Measurements from ENCODE around the gene SPOCK1.

SPOCK1 gene

DNA sequence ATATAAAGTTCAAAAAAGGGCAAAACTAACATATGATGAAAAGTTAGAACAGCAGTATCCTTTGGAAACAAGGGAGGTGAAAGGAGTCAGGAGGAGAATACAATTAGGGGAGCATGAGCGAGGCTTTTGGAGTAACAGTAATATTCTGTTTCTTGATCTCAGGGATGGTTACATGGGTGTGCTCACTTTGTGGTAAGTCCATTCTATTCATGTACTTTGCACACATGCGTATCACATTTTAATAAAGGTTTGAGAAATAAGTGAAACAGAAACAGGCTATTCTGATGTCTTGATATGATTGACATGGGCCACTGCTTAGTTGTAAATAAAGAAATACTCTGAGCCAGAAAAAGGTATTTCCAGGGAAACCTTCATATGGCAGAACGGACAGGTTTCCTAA, 208.8 kb downstream of the SPOCK1 start:
- DNase-seq, result no peak

- DNase-seq, result no peak
Measured at GRCh38 chr5:137289856-137290255, 209.3 kb downstream of the SPOCK1 start.

- no peak for DNase-seq
Measured at GRCh38 chr5:137287569-137287968, 211.6 kb downstream of the SPOCK1 start.

DNA sequence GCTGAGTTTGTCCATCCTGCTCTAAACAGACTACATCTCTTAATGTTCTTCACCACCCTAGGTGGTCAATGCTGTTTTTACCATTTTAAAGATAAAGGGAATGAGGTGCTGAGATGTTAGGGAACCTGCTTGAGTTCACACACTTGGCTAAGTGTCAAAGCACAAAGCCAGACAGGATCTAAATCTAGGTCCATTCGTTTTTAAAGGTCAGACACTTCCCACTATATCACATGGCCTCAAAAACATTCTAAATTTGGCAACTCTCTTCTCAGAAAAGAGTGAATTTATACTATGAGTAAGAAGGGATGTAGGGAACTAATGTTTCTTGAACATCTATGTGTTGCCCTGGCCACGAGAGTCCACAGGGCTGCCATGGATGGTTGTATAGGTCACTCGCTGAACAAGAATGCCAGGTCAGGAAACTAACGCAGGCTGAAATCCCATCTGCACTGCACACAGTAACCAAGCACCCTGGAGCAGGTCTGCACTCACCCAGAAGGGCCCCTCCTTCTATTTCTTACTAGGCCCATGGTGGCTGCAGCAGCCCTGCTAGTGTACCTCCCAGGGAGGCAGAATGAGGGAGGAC, 213.0 kb downstream of the SPOCK1 start:
- no peak for DNase-seq

DNA sequence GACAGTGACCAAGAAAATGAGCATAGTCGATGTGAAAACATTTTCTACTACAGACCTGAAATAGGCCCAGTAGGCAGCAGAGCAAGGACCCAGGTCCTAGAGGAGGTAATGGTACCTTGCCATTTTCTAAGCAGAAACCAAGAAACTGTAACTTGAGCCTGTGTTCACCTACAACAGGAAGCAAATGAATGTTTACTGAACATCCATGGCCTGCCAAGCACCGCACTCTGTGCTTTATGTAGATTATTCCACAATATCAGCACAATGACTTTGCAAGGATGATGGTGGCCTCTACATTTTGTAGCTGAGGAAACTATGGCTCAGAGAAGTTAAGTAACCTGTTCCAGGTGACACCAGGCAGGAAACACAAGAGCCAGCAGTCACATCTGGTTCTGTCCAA, 215.3 kb downstream of the SPOCK1 start:
- no peak for DNase-seq

DNA sequence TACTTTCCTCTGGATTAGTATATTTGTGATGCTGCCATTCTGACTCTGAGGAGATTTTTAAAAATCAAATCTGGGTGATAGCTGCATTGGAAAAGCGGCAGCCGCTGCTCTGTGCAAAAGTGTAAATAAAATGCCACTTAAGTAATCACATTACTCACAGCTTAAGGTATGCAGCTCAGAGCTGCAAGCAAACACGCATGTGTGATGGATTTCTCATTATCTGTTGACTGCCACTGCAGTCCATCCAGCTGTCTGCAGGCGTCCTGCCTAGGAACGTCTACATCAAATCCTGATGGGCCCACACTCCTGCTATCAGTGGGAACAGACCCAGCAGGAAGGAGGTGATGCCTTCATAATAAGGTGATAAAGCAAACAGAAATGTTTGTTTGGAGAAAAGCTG, 216.9 kb downstream of the SPOCK1 start:
- peak; percentile 45 for DNase-seq

GRCh38 chr5:137281201-137281600, 217.9 kb downstream of the SPOCK1 start:
- no peak for DNase-seq

DNA sequence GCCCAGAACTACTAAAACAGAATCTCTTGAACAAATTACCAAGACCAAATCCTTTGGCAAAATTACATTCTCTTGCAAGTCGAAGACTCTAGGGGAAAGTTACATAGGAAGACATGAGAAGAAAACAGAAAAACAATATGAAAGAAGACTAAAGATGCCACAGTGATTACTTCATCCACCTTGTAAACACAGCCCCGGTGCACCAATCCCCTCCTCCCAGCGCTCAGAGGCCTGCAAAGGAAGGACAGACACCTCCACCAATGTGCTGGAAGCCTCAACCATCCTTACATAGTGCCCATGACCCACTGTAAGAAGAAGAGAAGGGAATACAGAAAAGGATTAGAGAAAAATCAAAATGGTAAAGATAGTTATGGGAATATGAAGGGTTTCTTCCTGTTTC, 218.5 kb downstream of the SPOCK1 start:
- no peak for DNase-seq

GRCh38 chr5:137279521-137280231, 219.4 kb downstream of the SPOCK1 start:
- DNase-seq, result no peak

DNA sequence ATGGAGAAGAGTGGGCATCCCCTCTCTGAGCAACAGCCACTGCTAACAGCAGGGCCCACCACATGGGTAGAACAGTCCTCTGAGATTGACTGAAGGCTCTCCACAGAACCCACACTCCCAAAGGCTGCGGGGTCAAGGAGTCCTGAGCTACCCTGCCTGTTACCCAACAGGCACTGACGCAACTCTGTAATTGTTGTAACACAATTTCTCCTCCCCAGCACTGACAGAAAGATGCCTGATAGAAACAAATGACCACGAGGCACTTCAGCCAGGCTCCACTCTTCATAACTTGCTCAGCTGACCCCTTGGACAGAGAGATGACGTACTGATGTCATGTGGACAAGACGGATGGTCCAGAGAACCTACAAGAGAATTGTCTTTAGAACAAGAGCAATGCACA, 220.7 kb downstream of the SPOCK1 start:
- no peak for DNase-seq

GRCh38 chr5:137275083-137275482, 224.0 kb downstream of the SPOCK1 start:
- no peak for DNase-seq

- peak; percentile 54 for DNase-seq
Measured at GRCh38 chr5:137273511-137273910, 225.6 kb downstream of the SPOCK1 start.

GRCh38 chr5:137272831-137273230, 226.3 kb downstream of the SPOCK1 start:
- no peak for DNase-seq

DNA sequence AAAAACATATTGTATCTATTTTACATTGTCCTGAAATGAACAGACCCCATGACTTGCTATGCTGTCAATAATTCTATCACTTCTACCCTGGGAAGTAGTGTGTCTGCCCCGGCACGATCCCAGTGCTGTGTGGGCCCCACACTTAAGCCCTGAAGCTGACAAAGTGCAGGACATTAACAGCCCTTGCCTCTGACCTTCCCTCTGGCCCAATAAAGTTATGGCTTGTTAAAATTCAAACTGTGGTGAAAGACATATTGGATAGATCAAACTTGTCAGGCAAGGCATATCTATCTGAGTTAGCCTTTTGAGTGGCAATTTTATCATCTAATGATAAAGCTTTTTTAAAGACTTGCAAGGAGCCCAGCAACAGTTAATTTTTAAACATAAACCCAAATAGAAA, 229.2 kb downstream of the SPOCK1 start:
- DNase-seq, result no peak

- DNase-seq, result no peak
Measured at GRCh38 chr5:137269274-137269673, 229.9 kb downstream of the SPOCK1 start.

DNA sequence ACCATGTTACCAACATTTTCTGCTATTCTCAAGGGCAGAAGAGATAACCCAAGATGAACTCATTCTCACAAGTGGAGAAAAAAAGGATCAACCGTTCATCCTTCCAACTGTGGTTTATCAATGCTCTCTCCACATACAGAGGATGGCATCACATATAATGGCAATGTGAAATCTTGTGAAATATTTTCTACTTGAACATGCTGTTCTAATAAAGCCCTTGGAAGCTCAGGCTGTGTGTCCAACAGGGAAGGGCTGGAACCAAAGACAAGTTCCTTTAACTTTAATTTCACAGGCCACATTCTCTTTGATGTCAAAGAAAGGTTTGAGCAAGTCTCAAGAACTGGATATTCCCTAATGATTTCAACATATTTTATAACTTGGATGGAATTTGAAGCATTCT, 230.5 kb downstream of the SPOCK1 start:
- no peak for DNase-seq

- no peak for DNase-seq
Measured at GRCh38 chr5:137266186-137266585, 232.9 kb downstream of the SPOCK1 start.

DNA sequence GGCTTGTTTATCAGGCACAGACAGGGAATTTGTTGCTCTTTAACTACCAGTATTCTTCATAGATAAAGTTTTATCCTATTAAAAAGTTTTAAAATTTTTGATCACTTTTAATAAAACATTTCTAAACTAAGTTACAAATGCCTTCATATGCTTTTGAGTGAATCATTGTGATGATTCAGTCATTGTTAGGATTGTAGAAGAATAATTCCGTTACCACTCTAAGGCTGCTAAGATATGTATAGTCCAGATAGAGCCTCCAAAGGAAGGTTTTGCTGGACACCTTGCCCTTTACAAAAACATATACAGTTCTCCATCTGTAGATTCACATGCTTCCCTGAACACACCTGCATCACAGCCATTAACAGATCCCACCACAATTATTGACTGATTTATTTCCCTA, 233.7 kb downstream of the SPOCK1 start:
- DNase-seq, result peak; percentile 39

GRCh38 chr5:137264573-137264972, 234.6 kb downstream of the SPOCK1 start:
- DNase-seq, result peak; percentile 97

GRCh38 chr5:137264041-137264440, 235.1 kb downstream of the SPOCK1 start:
- peak; percentile 77 for DNase-seq

- DNase-seq, result no peak
Measured at GRCh38 chr5:137263371-137264005, 235.6 kb downstream of the SPOCK1 start.

DNA sequence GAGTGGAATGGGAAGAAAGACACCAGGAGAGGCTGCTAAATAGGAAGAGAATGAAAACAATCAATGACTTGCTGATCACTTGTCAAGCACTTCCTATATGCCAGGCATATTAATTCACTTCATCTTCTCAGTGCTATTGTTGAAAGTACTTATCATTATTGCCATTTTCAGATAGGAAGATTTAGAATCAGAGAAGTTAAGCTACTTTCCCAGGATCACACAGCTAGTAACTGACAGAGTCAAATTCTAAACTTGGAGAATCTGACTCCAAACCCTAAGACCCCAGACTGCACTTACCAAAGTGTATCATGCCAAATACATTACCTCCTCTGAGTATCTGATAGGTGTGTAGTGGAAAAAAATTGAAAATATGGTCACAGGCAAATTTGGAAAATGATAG, 236.3 kb downstream of the SPOCK1 start:
- DNase-seq, result no peak

- no peak for DNase-seq
Measured at GRCh38 chr5:137260820-137261695, 238.1 kb downstream of the SPOCK1 start.

All from fibroblast of skin of scalp (primary cell).